GM19395 (cell line): Measurements from ENCODE around the gene HMX3.

ENCODE experiments used
- ATAC-seq: cut with Tn5 transposase; IDR thresholded peaks from one replicate; pipeline ENCODE4 v1.9.1; 2021; ENCODE audit warnings: mild to moderate bottlenecking, moderate library complexity; ENCODE audit not compliant: unreplicated experiment

The HMX3 gene

GRCh38 chr10:123135415-123136141 is at the start of gene HMX3:
Gene HMX3 (plus strand): TSS chr10:123135970. CDS start chr10:123136051, 81 bp downstream.
- ATAC-seq = no peak

- ATAC-seq = no peak
These were observed 49.5 kb upstream of the HMX3 start for GRCh38 chr10:123086281-123086680.

GRCh38 chr10:123087348-123087747 is 48.4 kb upstream of the HMX3 start:
- ATAC-seq = no peak

GRCh38 chr10:123087786-123088185 is 48.0 kb upstream of the HMX3 start:
- no peak for ATAC-seq

DNA sequence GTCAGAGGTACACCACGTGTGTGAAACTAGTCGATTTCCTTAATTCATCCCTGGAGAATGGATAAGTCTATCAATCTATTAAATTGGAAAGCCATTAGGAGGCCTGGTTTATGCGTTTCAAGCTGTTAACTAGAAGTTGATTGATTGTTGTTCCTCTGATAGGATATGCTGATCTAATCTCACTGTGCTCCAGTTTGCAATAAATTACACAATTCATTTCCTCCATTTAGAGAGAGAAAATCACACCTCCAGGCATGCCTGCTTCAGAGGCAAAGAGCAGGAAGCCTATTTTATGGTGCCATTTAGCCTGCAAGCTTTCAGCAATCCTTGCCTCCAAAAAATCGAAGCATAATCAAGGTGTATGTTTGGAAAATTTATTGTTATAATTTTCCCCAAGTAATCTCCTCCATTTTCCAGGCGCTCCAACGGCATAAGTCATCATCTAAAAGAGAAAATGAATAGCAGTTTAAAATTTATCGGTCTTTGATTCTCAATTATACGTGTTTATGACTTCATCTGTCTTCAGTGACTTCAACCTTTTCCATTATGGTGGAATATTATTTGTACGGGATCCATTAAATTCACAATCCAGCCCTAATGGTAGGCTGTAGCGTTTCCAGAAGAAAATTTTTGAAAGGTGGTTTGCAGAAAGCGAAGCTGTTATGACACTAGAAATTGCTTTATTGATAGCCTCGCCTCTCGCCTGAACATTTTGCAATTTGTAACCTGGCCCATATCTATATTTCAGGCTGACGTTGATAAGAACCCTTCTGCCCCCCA is 42.9 kb upstream of the HMX3 start:
- ATAC-seq = no peak

DNA sequence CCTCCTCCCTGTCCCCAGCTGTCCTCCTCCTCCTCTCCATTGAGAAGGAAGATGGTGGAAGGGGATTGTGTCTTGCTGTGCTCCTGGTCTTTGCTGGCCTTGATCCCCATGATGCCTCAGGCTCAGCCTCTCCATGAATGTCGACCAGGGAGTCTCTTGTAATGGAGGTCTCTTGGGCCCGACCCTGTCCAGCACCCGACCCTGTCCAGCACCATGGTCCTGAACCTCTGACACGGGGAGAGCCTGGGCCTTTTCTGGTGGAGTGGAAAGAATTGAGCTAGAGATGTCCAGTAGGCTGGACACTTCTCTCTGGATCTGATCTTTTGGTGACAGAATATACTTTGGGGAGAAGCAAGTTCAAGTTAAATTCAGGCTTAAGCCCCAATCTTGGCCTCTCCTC is 42.3 kb upstream of the HMX3 start:
- ATAC-seq = no peak

GRCh38 chr10:123096452-123096851 is 39.3 kb upstream of the HMX3 start:
- no peak for ATAC-seq

DNA sequence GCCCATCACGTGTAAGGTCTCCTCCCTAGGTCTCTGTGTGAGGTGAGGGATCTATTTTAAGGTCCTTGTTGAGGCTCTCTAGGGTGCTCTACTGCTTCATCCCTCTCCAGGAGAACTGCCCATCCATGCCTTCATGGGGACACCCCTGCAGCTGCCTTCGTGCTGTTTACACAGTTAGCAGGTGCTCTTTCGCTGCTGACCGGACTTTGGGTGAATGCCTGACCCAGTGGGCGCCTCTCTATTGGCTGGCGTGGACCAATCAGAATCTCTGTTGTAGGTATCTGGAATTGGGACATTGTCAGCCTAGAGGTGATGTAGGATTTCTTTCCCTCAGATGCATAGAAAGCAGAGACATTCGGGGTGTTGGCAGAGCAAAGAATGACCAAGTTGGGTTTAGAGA is 38.7 kb upstream of the HMX3 start:
- no peak for ATAC-seq

- no peak for ATAC-seq
These were observed 35.6 kb upstream of the HMX3 start for GRCh38 chr10:123100030-123100762.

- ATAC-seq = no peak
These were observed 33.9 kb upstream of the HMX3 start for GRCh38 chr10:123101872-123102271.

GRCh38 chr10:123102673-123103072 is 33.1 kb upstream of the HMX3 start:
- ATAC-seq = no peak

GRCh38 chr10:123103944-123104343 is 31.8 kb upstream of the HMX3 start:
- no peak for ATAC-seq

GRCh38 chr10:123109466-123109865 is 26.3 kb upstream of the HMX3 start:
- no peak for ATAC-seq

DNA sequence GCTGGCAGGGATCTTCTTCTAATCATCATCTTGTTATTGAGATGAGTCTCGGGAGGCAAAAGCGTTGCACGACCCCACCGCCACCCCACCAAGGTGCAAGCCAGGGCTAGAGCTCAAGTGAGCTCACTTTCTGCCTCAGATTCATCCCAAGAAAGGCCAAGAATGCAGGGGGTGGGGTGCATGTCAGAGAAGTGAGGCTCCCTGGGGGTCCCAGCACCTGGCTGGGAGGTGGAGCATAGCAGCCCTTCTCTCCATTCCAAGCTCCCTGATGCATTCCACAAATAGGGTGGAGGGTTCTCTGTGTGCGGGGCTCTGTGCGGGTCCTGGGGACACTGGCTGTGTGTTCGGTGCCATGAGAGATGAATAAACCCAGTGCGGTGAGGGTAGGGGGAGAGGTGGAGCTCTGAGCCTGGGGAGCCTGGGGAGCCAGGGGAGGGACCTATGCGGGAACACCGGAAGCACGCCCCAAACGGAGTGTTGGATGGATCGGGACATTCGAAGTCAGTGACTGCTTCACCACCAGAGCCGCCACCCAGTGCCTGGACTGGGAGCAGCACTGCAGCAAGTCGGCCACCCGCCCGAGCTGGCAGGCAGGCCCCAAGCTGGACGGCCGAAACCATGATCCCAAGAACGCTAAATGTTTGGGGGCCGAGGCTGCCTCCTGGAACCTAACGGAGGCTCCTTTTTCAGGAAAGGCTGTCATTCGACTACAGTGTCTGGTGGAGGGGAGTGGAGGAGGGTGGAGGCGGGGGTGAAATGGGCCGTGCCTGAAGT is 17.9 kb upstream of the HMX3 start:
- no peak for ATAC-seq

- no peak for ATAC-seq
These were observed 16.7 kb upstream of the HMX3 start for GRCh38 chr10:123119081-123119480.

DNA sequence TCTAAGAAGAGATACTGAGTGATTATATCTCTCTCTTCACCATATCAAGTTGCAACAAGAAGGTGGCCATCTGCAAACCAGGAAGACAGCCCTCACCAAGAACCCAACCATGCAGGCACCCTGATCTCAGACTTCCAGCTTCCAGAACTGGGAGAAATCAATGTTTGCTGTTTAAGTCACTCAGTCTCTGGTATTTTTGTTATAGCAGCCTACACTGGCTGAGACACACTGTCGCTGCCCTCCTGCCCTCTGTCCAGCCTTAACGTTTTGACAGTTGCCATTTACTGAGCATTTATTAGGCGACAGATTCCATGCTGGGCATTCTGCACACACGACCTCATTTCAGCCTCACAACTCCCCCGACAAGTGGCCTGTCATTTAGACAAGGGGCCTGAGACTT is 9.5 kb upstream of the HMX3 start:
- no peak for ATAC-seq

- no peak for ATAC-seq
These were observed 6.0 kb upstream of the HMX3 start for GRCh38 chr10:123129618-123130271.

DNA sequence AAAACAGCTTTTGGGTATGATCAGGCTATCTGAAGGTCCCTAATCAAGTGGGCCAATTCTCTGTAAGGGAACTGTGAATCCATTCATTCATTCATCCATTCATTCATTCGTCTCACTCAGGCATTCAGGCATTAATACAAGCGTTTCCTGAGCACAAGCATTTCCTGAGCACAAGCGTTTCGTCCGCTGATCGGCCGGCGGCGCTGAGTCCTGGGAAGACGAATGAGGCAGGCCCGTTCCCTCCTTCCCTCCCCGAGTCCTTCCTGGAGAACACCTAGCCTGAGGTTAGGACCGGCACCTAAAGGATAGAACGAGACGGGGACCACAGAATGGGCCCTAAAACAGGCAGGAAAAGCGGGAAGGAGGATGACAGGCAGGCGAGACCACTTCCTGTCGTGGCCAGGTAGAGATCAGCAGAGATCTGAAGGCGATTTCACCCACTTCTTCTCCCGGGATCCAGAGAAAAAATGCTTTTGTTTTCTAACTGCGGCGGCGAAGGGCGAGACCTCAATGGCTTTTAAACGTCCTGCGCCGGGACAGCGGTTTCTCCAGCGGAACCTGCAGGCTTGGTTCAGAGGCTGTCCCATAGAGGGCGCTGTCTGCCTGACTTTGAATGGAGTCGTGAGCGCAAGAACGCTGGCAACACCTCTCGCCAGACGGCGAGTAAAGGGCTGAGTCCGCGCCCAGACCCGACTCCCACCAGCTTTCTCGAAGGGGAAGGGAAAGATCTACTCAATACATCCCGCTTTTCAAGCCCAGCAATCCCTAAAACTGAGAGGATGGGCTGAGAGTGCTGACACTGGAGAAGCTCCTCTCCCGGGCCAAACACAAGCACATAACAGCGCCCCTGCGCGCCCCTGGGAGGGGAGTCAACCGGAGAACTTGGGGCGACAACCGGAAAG is 2.9 kb upstream of the HMX3 start:
- no peak for ATAC-seq

DNA sequence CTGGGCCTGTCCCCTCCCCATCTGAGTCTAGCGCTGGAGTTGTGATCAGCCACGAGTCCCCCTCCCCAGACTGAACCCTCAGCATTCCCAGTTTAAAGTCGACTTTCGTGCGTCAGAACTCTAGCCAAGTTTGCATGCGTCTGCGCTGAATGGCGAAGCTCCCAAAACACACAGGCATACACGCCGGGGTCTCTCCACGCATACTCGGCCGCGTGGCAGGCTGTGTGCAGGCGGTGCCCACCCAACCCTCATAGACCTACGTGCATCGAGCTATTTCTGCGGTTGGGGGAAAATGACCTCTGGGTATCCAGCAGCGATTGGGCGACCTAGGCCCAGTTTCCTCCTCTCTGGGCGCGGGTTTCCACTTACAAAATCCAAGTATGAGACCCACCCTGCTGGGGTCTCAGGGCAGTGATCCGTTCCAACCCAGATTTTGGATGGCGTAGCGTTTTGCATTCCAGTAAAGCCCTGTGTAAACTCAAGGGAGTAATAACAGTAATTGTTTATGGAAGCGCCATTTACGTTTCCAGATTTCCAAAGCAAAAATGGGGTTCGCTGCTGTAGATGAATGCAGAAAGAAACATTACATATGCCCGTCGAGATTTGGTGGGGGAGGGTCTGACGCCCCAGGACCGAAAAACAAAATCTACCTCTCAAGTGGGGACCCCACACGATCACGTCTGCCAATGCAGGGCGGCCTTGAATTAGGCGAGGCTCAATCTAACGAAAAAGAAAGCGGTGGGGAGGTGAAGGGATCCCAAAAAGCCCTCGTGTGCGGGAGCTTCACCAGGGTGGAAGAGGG is 2.0 kb upstream of the HMX3 start:
- no peak for ATAC-seq
